Astrocyte (in vitro differentiated cells and primary cell): ENCODE measurements around the gene BRMS1. TPM values are rescaled to one million over a fixed set of nuclear protein-coding genes. Genes with fewer than 3 reads are reported as not detected.

Experiments
- DNase-seq: peaks from one replicate; pipeline ENCODE4 v3.0.0-alpha.2; 2010; ENCODE audit warnings: low read depth
- FAIRE-seq: peaks from 2 replicates; lab custom pipeline; 2011; peaks lifted over from hg19 to GRCh38; lab: Jason Lieb, UNC
- H2AFZ ChIP-seq: 2 replicates; pipeline ENCODE4 v1.6.0; 2012; ENCODE audit warnings: low read depth, low read length, inconsistent platforms
- H3K27ac ChIP-seq: 2 replicates; pipeline ENCODE4 v1.5.1; 2011; ENCODE audit warnings: low read depth, low read length, inconsistent platforms
- H3K27me3 ChIP-seq: 2 replicates; pipeline ENCODE4 v1.6.0; 2011; ENCODE audit warnings: low read length, inconsistent platforms; ENCODE audit not compliant: insufficient read depth
- H3K36me3 ChIP-seq: 2 replicates; pipeline ENCODE4 v1.5.1; 2011; ENCODE audit warnings: low read length, inconsistent platforms; ENCODE audit not compliant: insufficient read depth
- H3K4me1 ChIP-seq: 2 replicates; pipeline ENCODE4 v1.5.1; 2011; ENCODE audit warnings: low read length, inconsistent platforms; ENCODE audit not compliant: insufficient read depth
- H3K4me2 ChIP-seq: 2 replicates; pipeline ENCODE4 v1.6.0; 2012; ENCODE audit warnings: low read length, inconsistent platforms
- H3K4me3 ChIP-seq: 2 replicates; pipeline ENCODE4 v1.5.1; 2011; ENCODE audit warnings: low read depth, mild to moderate bottlenecking, low read length, inconsistent platforms; ENCODE audit not compliant: insufficient read depth
- H3K79me2 ChIP-seq: 2 replicates; pipeline ENCODE4 v1.6.0; 2012; ENCODE audit warnings: mild to moderate bottlenecking, low read length, inconsistent platforms; ENCODE audit not compliant: insufficient read depth
- H3K9ac ChIP-seq: 2 replicates; pipeline ENCODE4 v1.6.0; 2012; ENCODE audit warnings: mild to moderate bottlenecking, low read length, inconsistent platforms
- H3K9me3 ChIP-seq: 2 replicates; pipeline ENCODE4 v1.5.1; 2012; ENCODE audit warnings: low read depth, mild to moderate bottlenecking, low read length, inconsistent platforms; ENCODE audit not compliant: insufficient read depth
- H4K20me1 ChIP-seq: 2 replicates; pipeline ENCODE4 v1.6.0; 2012; ENCODE audit warnings: low read length, inconsistent platforms; ENCODE audit not compliant: insufficient read depth
- H3K27ac Mint-ChIP-seq: one replicate; pipeline ENCODE4 v1.8.0; 2021; ENCODE audit warnings: mild to moderate bottlenecking, mixed read lengths; ENCODE audit not compliant: unreplicated experiment
- H3K27me3 Mint-ChIP-seq: one replicate; pipeline ENCODE4 v1.8.0; 2021; ENCODE audit warnings: low read depth, mixed read lengths; ENCODE audit not compliant: unreplicated experiment
- H3K36me3 Mint-ChIP-seq: one replicate; pipeline ENCODE4 v1.8.0; 2021; ENCODE audit warnings: low read depth, mixed read lengths; ENCODE audit not compliant: unreplicated experiment
- H3K4me1 Mint-ChIP-seq: one replicate; pipeline ENCODE4 v1.8.0; 2021; ENCODE audit warnings: low read depth, mixed read lengths; ENCODE audit not compliant: unreplicated experiment
- H3K4me3 Mint-ChIP-seq: one replicate; pipeline ENCODE4 v1.8.0; 2021; ENCODE audit warnings: mild to moderate bottlenecking, moderate library complexity, mixed read lengths; ENCODE audit not compliant: unreplicated experiment
- H3K9me3 Mint-ChIP-seq: one replicate; pipeline ENCODE4 v1.8.0; 2021; ENCODE audit warnings: mild to moderate bottlenecking, mixed read lengths; ENCODE audit not compliant: unreplicated experiment
- CTCF ChIP-seq: IDR thresholded peaks from 2 replicates; pipeline ENCODE4 v1.5.1; 2011; ENCODE audit warnings: low read depth, mild to moderate bottlenecking, inconsistent platforms, low read length, moderate library complexity; ENCODE audit not compliant: insufficient read depth
- EZH2 ChIP-seq: IDR thresholded peaks from 2 replicates; pipeline ENCODE4 v1.6.1; 2012; ENCODE audit warnings: mild to moderate bottlenecking, low read length, inconsistent platforms; ENCODE audit not compliant: insufficient read depth
- total RNA-seq: library from RNA; stranded (reverse); gene quantifications from 2 replicates; pipeline ENCODE4 v1.2.1, GENCODE V29; 2021

The BRMS1 gene
- total RNA-seq, 1 donor from 2014 or later: 47.8 TPM

DNA sequence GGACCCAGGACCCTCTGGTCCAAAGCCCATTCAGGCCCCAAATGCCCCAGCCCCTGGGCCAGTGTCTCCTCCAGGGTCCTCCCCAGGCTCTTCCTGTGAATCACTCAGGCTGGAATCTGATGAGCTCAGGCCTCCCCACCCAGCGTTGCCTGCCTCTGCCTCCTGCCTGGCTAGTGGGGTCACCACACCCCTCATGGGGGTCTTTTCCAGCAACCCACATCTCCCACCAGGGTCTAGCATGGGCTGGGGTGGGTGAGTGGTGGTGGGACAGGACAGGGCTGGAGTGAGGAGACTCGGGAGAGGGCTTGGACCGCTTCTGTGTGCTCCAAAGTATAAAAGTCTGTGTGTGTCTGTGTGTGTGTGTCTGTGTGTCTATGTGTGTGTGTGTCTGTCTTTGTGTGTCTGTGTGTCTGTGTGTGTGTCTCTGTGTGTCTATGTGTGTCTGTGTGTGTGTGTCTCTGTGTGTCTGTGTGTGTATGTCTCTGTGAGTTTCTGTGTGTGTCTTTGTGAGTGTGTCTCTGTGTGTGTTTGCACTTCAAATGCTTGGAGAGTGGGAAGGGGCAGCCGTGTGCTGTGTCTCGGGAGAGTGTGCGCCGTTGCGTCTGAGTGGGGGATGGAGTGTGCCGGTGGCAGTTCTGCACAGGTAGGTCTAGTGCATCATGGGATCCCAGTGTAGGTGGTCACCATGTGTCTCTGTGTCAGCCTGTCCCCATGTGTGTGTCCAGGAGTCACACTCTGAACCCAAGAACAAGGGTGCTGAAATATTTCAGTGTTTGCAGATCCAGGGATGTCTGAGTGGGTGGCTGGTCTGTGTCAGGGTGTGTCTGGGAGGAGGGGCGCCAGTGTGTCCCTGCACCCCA lies 17.5 kb downstream of the BRMS1 start:
- DNase-seq (peak; percentile 58), FAIRE-seq (no peak)
- H3K4me3 Mint-ChIP-seq: no peak overlapping the region

DNA sequence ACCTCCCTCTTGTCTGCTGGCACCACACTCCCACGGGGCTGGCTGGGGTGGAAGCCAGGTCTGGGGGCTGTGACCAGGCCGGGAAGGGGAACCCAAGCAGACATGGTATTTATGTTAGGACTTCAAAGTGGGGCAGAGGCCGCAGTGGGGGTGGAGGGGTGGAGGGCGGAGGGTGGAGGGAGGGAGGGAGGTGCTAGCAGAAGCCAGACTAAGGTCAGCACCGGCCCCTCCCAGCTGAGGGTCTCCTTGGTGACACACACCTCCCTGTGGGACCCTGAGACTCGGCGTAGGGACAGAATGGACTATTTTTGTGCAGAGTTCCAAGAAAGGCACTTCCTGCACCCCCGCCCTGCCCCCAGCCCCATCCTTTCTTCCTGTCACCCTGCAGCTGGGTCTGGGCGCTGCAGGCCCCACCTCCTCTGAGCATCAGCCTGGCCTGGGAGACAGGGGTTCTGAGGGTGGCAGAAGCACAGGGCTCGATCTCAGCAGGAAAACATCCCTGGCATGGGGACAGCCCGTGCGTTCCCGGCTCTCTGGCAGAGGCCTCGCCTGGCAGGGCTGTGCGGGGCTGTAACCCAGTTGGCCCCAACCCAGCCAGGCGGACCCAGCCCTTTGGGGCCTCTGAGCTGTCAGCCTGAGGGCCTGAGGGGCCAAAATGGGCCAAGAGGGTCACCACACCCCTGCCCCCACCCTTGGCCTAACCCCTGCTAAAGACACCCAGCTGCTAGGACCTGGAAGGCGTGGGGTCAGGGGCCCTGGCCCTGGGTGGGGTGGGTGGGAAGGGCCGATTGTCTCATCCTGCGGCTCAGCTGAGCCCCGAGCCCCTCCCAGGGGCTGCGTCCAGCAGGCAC lies 18.4 kb downstream of the BRMS1 start:
- H3K9me3 ChIP-seq: no peaks in the 10 kb centered on the region
- FAIRE-seq (no peak), DNase-seq (no peak)
- H2AFZ ChIP-seq: peak overlapping the region; percentile 48
- peak overlapping the region; percentile 75 for H3K4me2 ChIP-seq
- H3K4me1 Mint-ChIP-seq: peaks cover 39% of the 10 kb centered on the region
- TF ChIP-seq EZH2 (no peak), CTCF (no peak)
- no peaks in the 10 kb centered on the region for H3K27me3 Mint-ChIP-seq
- peaks cover 46% of the 10 kb centered on the region for H3K4me1 ChIP-seq
- H3K36me3 Mint-ChIP-seq: peaks cover 2% of the 10 kb centered on the region
- H3K27ac ChIP-seq: peak overlapping the region; percentile 84
- no peaks in the 10 kb centered on the region for H3K27me3 ChIP-seq
- peaks cover 5% of the 10 kb centered on the region for H4K20me1 ChIP-seq
- H3K4me3 Mint-ChIP-seq: no peak overlapping the region
- peaks cover 2% of the 10 kb centered on the region for H3K9me3 Mint-ChIP-seq
- no peaks in the 10 kb centered on the region for H3K36me3 ChIP-seq
- no peaks in the 10 kb centered on the region for H3K79me2 ChIP-seq
- H3K4me3 ChIP-seq: no peak overlapping the region
- H3K27ac Mint-ChIP-seq: peak overlapping the region; percentile 84
- H3K9ac ChIP-seq: peak overlapping the region; percentile 74

More for the DNA sequence above, 17.5 kb downstream of the BRMS1 start:
- Histone ChIP-seq H4K20me1 (peaks cover 14% of the 10 kb centered on the region), H3K36me3 (no peaks in the 10 kb centered on the region), H3K4me2 (peak overlapping the region; percentile 75), H3K27me3 (no peaks in the 10 kb centered on the region), H2AFZ (peak overlapping the region; percentile 22), H3K9me3 (no peaks in the 10 kb centered on the region), H3K27ac (peak overlapping the region; percentile 84), H3K79me2 (no peaks in the 10 kb centered on the region), H3K4me3 (no peak overlapping the region), H3K4me1 (peaks cover 46% of the 10 kb centered on the region), H3K9ac (peak overlapping the region; percentile 74)
- TF ChIP-seq EZH2: no peak
- TF ChIP-seq CTCF: no peak
- H3K27ac Mint-ChIP-seq: peak overlapping the region; percentile 84
- H3K27me3 Mint-ChIP-seq: no peaks in the 10 kb centered on the region
- H3K4me1 Mint-ChIP-seq: peaks cover 39% of the 10 kb centered on the region
- H3K9me3 Mint-ChIP-seq: peaks cover 2% of the 10 kb centered on the region
- H3K36me3 Mint-ChIP-seq: peaks cover 2% of the 10 kb centered on the region
